GM20431 (cell line): ENCODE data around the gene RASL12.

Source experiments
- in situ Hi-C: fragments of 300-500 bp; cut with MseI, MboI; formaldehyde crosslinking; loops from one replicate; pipeline ENCODE4 v1.15.0; 2020; ENCODE audit warnings: low sequenced_read_pairs; ENCODE audit not compliant: unreplicated experiment

RASL12 gene

DNA sequence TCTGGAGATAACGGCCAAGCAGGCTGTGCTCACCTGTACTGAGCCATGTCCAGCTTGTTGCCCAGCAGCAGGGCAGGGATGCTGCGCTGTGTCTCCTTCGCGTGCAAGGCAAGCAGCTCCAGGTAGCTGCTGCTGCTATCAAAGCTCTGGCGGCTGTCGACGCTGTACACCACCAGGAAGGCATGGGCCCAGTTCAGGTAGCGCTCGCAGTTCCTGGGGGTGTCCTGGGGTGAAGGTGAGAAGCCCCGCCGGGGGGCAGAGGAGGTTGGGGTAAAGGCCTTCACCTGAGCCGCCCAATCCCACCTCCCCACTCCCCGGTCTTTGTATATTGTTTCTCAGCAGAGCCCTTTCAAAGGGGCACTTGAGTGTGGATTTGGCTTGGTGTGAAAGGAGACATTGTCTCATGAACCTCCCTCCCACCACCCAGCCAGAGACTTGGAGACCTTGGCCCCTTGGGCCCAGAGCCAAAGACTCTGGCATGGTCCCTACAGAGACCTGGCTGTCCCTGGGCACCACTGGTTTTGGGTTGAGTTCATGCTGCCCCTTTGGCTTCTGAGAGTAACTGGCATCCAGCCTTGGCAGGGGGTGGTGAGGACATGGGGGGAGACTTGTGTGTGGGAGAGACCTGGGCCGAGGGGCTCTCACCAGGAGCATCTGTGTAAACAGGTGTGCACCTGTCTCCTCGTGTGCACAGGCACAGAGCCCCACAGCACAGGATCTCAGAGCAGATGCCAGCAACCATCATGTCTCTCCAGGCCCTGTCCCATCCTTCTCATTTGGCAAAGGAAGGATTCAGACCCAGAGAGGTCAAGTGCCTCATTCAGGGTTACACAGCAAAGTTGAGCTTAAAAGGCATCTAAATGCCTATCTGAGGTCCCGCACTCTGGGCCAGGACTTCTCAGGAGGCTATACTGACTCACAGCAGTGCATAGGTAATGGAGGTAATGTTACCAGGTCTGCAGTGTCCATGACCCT, 9.1 kb downstream of the RASL12 start:
- in situ Hi-C loops = no loop called here

- in situ Hi-C loops = no loop called here
These were observed 10.2 kb downstream of the RASL12 start for GRCh38 chr15:65057549-65057940.

DNA sequence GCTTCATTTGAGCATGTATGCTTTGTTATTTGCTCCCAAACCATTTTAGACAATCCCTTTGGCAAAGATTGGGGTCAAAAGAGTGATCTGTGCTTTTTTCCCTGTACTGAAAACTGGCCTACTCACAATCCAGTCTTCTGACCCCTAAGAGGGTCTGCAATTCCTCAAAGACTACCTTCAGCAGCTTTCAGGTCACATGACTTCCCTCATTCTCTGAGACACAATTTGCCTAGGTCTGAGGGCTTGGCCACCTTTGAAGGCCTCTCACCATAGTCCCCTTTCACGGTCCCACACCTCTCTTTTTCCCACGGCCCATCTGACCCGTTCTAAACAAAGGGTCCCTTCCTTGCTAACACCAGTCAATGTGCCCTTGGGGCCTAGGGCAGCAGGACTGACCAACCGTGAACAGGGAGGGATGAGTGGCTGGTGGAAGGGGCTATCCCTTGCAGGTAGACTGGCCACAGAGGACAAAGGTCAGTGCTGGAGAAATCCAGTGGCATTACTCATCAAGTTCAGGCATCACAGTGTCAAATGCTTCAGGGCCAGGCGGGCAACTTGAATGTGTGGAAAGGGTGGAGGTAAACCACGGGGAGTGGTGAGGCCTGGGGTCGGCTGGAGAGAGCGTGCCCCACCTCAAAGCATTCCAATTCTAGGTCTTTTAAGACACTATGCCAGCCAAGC, 10.8 kb downstream of the RASL12 start:
- in situ Hi-C loops = no loop called here

DNA sequence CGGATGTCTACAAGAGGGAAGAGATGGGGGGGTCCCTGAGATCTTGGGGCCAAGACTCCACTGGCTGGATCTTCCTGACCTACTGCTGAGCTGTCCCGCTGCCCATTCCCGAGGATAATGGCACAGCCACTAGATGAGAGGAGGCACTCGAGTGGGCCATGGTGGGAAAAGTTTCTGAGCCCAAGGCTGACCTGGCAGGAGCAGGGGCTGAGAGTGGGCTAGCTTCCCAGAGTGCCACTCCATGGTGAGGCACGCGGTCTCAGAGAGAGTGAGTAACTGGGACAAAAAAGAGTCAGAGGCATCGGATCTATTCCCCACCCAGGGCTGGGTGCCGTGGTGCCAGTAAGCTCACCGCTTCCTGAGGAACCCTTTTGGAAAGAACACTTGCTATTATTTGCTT, 11.7 kb downstream of the RASL12 start:
- in situ Hi-C loops = no loop called here

GRCh38 chr15:65055201-65055870, 12.5 kb downstream of the RASL12 start:
- in situ Hi-C loops = no loop called here

DNA sequence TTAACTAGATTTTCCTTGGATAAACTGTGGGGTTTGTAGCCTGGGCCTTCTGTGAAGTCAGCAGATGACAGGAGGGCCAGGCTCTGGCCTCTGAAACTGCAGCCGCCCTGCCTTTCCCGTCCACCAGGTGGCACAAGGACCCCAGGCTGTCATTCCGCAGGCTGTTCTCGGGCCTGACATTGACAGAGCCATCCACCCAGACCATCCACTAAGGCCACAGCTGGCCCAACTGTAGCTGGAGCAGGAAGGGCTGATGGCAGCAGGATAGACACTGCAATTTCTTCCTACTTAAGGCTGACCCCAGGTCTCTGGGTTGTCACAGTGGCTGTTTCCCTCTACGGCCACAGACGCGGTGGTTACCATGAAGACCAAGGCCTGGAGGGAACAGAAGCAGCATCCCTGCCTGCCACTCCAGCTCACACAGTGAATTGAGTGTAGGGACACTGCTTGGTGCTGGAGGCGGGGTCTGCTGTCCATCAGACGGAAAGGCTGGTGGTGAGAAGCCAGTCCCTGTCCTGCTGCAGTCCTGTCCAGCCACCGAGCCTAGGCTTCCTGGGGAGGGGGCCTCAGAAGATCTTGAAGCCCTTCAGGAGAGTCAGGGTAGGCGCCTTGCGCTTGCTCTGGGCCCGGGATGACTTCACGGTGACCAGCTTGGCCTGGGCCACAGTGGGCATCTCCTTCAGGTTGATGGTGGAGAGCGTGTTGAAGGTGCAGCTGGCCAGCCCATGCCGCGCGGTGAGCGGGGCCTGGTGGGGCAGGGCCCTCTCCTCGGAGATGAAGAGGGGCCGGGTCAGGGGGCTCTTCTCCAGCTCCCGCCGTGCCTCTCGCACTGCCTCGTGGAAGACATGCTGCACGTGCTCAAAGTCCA, 13.2 kb downstream of the RASL12 start:
- in situ Hi-C loops = no loop called here

GRCh38 chr15:65052956-65053355, 14.8 kb downstream of the RASL12 start:
- in situ Hi-C loops = no loop called here

DNA sequence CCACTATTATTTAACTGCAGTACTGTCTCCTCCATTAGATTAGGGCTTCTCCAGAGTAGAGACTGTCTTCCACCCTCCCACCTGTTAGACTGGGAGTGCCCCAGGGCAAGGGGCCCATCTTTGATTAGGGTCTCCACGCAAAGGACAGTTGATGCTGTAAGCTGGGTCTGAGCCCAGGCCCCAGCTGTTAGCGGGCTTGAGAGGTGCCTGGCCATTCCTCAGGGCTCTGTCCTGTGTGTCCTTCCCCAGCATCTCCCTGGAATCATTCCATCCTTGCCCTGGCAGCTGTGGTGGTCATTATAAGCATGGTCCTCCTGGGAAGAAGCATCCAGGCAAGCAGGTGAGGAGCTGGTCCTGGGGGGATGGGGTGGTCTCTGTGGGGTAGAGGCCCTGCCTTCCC, 16.5 kb downstream of the RASL12 start:
- in situ Hi-C loops = no loop called here

DNA sequence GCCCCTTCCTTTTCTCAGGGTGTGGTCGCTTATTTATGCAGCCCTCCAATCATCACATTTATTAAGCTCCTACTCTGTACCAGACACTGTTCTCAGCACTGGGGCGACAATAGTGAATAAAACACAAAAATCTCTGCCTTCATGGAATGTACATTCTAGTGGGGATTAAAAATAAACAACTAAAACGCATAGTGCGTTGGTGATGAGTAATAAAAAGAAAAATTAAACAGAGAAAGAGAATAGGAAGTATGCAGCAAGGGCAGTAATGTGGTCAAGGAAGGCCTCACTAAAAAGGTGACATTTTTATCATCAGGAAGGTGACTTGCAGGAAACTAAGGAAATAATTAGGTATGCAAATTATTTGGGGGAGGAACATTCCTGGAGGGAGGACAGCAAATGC, 17.5 kb downstream of the RASL12 start:
- in situ Hi-C loops = no loop called here

- in situ Hi-C loops = loop anchor here (25.0 kb wide), 1 partner anchor 238 kb away; the partner anchor contains the start of genes PARP16 and RNU5A-1
These were observed 18.4 kb downstream of the RASL12 start for GRCh38 chr15:65049418-65049840.

GRCh38 chr15:65048241-65048640, 19.6 kb downstream of the RASL12 start:
- in situ Hi-C loops = loop anchor here (25.0 kb wide), 1 partner anchor 239 kb away; the partner anchor contains the start of genes PARP16 and RNU5A-1

DNA sequence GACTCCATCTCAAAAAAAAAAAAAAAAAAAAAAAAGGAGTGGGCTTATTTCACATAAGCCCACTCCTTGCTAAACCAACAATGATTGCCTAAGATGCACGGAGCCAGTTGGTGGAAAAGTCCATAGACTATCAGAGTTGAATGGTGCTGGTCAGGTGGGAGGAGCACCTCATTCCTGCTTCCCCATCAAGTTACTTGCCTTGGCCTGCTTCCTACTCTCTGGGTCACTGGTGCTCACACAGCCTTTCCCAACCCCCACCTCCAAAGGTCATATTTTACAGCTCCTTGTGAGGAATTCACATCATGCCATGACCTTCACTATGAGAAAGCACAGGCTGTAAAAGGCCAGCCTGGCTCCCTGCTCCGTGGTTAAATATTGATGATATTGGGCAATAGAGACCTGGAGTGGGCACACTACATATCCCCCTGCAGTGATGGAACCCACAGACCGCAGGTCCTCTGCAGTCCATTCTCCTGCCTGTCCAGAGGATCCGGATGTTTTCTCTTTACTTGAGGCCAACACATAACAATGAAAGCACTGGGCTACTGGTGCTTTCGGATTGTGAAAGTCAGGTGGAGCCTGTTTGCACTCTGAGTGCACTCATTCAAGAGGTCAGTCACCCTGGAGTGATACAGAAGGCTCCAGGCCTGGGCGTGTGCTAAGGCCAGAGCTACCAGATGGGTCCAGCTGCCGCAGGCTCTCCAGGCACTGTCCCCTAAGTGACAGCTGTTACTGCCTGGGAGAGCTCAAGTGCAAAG, 22.9 kb downstream of the RASL12 start, which contains the start of gene SLC51B:
SLC51B (plus strand) TSS at position 664 of the 758 bp plus-strand sequence. CDS start 4,618 bp downstream, outside the sequence.
- in situ Hi-C loops = loop anchor here (25.0 kb wide), 1 partner anchor 242 kb away; the partner anchor contains the start of genes PARP16 and RNU5A-1

- in situ Hi-C loops = loop anchor here (25.0 kb wide), 1 partner anchor 243 kb away; the partner anchor contains the start of genes PARP16 and RNU5A-1
These were observed 23.6 kb downstream of the RASL12 start for GRCh38 chr15:65044218-65044617.

DNA sequence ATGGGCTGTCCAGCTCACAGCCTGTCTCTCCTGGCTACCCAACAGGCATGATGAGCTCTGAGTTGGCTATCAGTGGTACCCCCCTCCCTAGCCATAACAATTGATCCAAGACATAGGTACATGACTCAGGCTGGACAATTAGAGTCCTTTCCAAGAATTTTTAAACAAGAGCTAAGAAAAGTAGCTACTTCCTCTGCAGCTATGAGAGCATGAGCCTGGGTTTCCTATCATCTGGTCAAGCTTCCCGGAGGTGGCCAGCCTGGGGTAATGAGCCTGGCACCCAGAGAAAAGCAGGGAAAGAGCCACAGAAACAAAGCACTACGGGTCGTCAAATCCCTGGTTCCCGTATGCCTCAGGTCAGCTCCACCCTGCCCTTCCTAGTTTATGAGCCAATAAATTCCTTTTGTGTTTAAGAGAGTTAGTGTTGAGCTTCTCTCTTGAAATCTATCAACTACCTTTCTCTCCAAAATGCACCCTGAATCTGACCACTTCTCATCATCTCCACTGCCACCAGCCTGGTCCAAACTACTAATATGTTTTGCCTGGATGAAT, 24.9 kb downstream of the RASL12 start:
- in situ Hi-C loops = loop anchor here (25.0 kb wide), 1 partner anchor 244 kb away; the partner anchor contains the start of genes PARP16 and RNU5A-1

DNA sequence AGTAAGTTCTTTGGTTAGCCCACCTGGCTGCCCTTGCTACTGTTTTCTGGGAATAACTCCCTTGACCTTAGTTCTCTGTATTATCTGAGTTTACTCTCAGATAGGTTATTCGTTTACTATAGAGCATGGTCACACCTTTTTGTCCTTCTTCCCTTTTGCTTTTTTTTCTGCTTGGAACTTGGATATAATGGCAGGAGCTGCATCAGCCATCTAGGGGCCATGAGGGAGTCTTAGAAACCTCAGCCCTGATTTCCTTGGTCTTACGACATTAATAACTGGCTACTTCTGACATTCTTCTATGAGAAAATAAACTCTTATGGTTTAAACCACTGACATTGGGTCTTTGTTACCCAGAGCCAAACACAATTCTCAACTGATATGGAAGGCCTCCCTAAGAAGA, 26.0 kb downstream of the RASL12 start:
- in situ Hi-C loops = loop anchor here (25.0 kb wide), 1 partner anchor 246 kb away; the partner anchor contains the start of genes PARP16 and RNU5A-1

DNA sequence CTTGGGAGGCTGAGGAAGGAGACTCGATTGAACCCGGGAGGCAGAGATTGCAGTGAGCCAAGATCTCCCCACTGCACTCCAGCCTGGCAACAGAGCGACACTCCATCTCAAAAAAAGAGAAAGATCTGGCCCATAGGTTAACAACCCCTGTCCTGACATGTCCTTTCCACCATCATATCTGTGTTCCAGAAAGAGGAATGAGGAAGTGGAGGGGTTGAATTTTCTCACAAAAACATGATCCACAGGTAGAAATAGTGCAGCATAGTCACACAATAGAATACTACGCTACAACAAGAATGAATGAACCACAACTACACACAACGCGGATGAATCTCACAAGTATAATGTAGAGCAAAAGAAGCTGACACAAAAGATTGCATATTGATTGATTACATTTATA, 27.3 kb downstream of the RASL12 start:
- in situ Hi-C loops = loop anchor here (25.0 kb wide), 1 partner anchor 247 kb away; the partner anchor contains the start of genes PARP16 and RNU5A-1

GRCh38 chr15:65038836-65039235, 29.0 kb downstream of the RASL12 start:
- in situ Hi-C loops = loop anchor here (10.0 to 25.0 kb wide), 2 partner anchors 46 to 248 kb away; partner anchors contain the start of genes PARP16 and RNU5A-1

DNA sequence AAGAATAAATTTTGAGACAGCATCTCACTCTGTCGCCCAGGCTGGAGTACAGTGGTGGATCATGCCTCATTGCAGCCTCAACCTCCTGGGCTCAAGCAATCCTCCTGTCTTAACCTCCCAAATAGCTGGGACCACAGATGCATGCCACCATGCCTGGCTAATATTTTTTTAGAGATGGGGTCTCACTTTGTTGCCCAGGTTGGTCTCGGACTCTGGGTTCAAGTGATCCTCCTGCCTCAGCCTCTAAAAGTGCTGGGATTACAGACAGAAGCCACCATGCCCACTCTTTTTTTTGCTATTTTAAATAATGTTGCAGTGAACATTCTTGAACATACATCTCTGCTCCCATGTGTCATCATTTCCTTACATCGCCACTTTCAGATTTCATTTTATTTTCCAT, 29.4 kb downstream of the RASL12 start:
- in situ Hi-C loops = loop anchor here (10.0 to 25.0 kb wide), 2 partner anchors 46 to 249 kb away; partner anchors contain the start of genes PARP16 and RNU5A-1
